Measurements from ENCODE around the gene CDC45. TPM values are rescaled to one million over a fixed set of nuclear protein-coding genes. Genes with fewer than 3 reads are reported as not detected.
"Not testable (repeated sequence)": the region's sequence is repeated elsewhere in the genome, so short reads cannot be mapped to it uniquely, and the experiment has no call there.

The CDC45 gene
- total RNA-seq, 1 experiment from 2014 or later: 54.6 TPM

- DNase-seq (ENCODE audit: low read depth): no peak
- in situ Hi-C loops (cut with HindIII; ENCODE audit: low pct_unique_long_range_greater_than_20kb, low sequenced_read_pairs): no loop called here
Observed at GRCh38 chr22:19519041-19519926, 39.6 kb downstream of the CDC45 start.

- no peak for DNase-seq (ENCODE audit: low read depth)
- in situ Hi-C loops (cut with HindIII; ENCODE audit: low pct_unique_long_range_greater_than_20kb, low sequenced_read_pairs): no loop called here
Observed at GRCh38 chr22:19520007-19520406, 40.3 kb downstream of the CDC45 start.

DNA sequence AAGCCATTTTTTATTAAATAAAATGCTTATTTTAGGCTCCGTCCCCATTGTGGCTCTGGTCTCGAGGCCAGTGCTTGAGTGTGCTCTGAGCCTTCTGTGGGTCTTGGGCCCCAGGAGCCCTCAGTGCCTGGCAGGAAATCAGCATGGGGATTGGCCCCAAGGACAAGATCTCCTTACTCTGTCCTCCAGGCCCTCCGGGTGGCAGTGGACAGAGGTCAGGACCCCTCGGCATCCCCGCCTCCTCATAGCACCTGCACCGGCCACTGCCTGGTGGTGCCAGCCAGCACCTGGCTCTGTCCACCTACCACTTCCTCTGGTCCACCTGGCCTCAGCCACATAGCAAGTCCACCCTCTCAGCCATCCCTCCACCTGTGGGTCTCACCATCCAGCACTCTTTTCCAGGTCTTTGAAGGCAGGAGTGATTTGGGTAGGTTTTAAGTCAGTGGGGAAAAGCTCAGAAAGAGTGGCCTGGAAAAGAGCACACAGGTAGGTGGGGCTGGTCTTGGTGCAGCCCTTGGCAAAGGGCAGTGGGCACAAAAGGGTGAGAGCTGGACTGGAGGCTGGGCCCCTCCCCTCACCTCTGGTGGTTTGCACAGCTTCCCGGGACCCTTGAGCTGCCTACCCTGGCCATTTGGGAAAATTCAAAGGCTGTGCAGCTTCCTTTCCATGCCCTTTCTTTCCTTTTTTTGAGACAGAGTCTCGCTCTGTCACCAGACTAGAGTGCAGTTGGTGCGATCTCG is 41.0 kb downstream of the CDC45 start:
- in situ Hi-C loops (cut with HindIII; ENCODE audit: low pct_unique_long_range_greater_than_20kb, low sequenced_read_pairs): no loop called here
- no peak for DNase-seq (ENCODE audit: low read depth)

GRCh38 chr22:19522190-19522880 is 42.6 kb downstream of the CDC45 start:
- DNase-seq (ENCODE audit: low read depth): no peak
- in situ Hi-C loops (cut with HindIII; ENCODE audit: low pct_unique_long_range_greater_than_20kb, low sequenced_read_pairs): no loop called here

- in situ Hi-C loops (cut with HindIII; ENCODE audit: low pct_unique_long_range_greater_than_20kb, low sequenced_read_pairs): no loop called here
- no peak for DNase-seq (ENCODE audit: low read depth)
Observed at GRCh38 chr22:19522881-19523239, 43.1 kb downstream of the CDC45 start.

DNA sequence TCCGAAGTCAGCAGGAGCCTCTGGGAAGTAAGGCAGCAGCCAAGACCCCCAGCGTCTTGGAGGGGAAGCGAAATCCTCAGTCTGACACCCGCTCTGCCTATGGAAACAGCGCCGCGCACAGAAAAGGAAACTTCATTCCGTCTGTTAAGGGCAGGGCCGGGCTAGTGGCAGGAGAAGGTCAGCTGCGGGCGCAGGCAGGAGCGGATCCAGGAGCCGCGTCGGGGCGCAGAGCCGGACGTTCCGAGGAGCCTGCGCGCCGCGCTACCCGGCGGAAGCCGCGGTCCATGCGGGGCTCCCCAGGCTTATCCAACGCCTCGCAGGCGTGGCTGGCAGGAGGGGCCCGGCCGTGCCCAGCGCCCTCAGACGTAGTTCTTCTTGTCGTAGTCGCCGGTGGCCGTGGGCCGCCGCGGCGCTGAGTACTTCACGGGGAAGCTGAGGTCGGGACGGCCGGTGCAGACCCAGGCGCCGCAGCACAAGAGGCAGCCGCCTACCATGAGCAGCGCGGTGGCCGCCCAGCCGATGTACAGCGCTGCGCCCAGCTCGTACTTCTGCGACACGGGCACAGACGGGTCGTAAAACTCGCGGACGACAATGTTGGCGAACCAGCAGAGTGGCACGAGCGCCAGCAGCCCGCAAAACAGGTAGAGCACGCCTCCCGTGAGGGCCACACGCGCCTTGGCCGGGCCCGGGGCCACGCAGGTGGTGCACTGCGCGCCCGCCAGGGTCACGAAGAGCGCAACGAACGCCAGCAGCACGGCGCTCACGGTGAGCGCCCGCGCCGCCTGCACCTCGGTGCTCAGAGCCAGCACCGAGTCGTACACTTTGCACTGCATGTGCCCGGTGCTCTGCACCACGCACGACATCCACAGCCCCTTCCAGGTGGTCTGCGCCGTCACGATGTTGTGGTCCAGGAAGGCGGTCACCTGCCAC is 43.8 kb downstream of the CDC45 start:
- no peak for DNase-seq (ENCODE audit: low read depth)
- in situ Hi-C loops (cut with HindIII; ENCODE audit: low pct_unique_long_range_greater_than_20kb, low sequenced_read_pairs): no loop called here

GRCh38 chr22:19524170-19525115 is 44.7 kb downstream of the CDC45 start, which contains the start of gene CLDN5:
Gene CLDN5, minus strand, starts transcription at chr22:19524410. Its CDS starts 155 bp downstream, at chr22:19524255.
- no peak for DNase-seq (ENCODE audit: low read depth)
- in situ Hi-C loops (cut with HindIII; ENCODE audit: low pct_unique_long_range_greater_than_20kb, low sequenced_read_pairs): no loop called here

- DNase-seq (ENCODE audit: low read depth): no peak
- in situ Hi-C loops (cut with HindIII; ENCODE audit: low pct_unique_long_range_greater_than_20kb, low sequenced_read_pairs): no loop called here
Observed at GRCh38 chr22:19525116-19525660, 45.5 kb downstream of the CDC45 start.

- in situ Hi-C loops (cut with HindIII; ENCODE audit: low pct_unique_long_range_greater_than_20kb, low sequenced_read_pairs): no loop called here
- DNase-seq (ENCODE audit: low read depth): no peak
Observed at GRCh38 chr22:19525666-19526065, 45.9 kb downstream of the CDC45 start.

- in situ Hi-C loops (cut with HindIII; ENCODE audit: low pct_unique_long_range_greater_than_20kb, low sequenced_read_pairs): no loop called here
- no peak for DNase-seq (ENCODE audit: low read depth)
Observed at GRCh38 chr22:19526076-19526701, 46.5 kb downstream of the CDC45 start.

DNA sequence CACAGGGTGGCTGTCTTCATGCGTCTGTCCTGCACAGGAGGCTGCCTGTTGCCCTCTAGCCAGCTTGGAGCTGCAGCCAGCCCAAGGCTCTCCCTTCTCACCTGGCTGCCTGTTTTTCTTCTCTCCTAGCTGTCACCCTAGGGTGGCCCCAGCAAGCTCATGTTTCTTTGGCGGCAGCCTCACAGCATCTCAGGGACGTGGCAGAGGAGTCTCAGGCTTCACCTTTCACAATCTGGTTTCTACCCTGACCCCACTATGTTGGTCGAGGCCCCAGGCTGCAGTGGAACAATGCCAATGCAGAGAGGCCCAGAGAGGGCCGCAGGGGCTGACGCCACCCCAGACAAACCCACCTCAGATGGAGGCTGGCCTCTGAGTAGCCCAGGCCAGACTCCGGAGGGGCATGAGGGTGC is 47.0 kb downstream of the CDC45 start:
- DNase-seq (ENCODE audit: low read depth): no peak
- in situ Hi-C loops (cut with HindIII; ENCODE audit: low pct_unique_long_range_greater_than_20kb, low sequenced_read_pairs): no loop called here

GRCh38 chr22:19527321-19527721 is 47.6 kb downstream of the CDC45 start:
- no peak for DNase-seq (ENCODE audit: low read depth)
- in situ Hi-C loops (cut with HindIII; ENCODE audit: low pct_unique_long_range_greater_than_20kb, low sequenced_read_pairs): no loop called here

GRCh38 chr22:19527861-19528417 is 48.2 kb downstream of the CDC45 start:
- DNase-seq (ENCODE audit: low read depth): no peak
- in situ Hi-C loops (cut with HindIII; ENCODE audit: low pct_unique_long_range_greater_than_20kb, low sequenced_read_pairs): no loop called here

DNA sequence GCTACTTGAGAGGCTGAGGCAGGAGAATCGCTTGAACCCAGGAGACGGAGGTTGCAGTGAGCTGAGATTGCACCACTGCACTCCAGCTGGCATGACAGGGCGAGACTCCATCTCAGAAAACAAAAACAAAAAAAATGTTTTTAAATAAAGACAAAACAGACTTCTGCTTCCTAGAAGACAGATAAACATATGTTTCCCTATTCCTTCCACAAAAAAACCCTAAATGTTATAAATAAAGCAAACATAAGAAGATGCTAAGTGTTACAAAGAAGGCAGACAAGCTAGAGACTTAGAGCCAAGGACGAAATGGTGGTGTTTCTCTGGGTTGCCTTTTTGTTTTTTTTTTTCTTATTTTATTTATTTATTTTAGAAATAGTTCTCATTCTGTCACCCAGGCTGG is 50.1 kb downstream of the CDC45 start:
- in situ Hi-C loops (cut with HindIII; ENCODE audit: low pct_unique_long_range_greater_than_20kb, low sequenced_read_pairs): no loop called here
- no peak for DNase-seq (ENCODE audit: low read depth)

DNA sequence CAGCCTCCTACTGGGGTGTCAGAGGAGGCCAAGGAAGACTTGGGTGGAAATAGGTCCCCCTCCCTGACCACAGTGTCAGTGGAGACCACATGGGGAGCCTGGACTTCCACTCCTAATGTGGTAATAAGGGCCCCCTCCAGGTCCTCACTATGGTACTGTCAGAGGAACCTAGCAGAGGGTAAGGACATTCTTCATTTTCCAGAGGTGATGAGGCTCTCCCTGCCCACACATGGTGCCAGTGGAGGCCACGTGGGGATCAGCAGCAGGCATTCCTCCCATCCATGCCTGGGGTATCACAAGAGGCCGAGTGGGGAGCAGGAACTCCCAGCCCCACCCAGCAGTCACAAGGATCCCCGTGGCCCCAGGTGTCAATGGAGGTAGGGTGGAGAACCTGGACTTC is 51.0 kb downstream of the CDC45 start:
- in situ Hi-C loops (cut with HindIII; ENCODE audit: low pct_unique_long_range_greater_than_20kb, low sequenced_read_pairs): no loop called here
- DNase-seq (ENCODE audit: low read depth): no peak

- in situ Hi-C loops (cut with HindIII; ENCODE audit: low pct_unique_long_range_greater_than_20kb, low sequenced_read_pairs); DNase-seq (ENCODE audit: low read depth): not testable (repeated sequence)
Observed at GRCh38 chr22:19531327-19531726, 51.6 kb downstream of the CDC45 start.

Data from Caki2 (cell line).